HepG2 (cell line): ENCODE measurements around the gene MIDN. TPM values are rescaled to one million over a fixed set of nuclear protein-coding genes. Genes with fewer than 3 reads are reported as not detected.

Experiments used
- CERS6 ChIP-seq: sonication (generic); formaldehyde crosslinking; IDR thresholded peaks from 2 replicates; pipeline ENCODE4 v1.5.0; 2020; ENCODE audit warnings: missing genetic modification reagents
- ELF1 ChIP-seq: sonication (generic); formaldehyde crosslinking; IDR thresholded peaks from 2 replicates; pipeline ENCODE4 v1.4.0; 2020; ENCODE audit warnings: missing genetic modification reagents
- ETS1 ChIP-seq: sonication (generic); formaldehyde crosslinking; IDR thresholded peaks from 2 replicates; pipeline ENCODE4 v1.4.0; 2020; ENCODE audit warnings: missing genetic modification reagents
- GATAD1 ChIP-seq: IDR thresholded peaks from 2 replicates; pipeline ENCODE4 v1.6.1; 2016; ENCODE audit warnings: missing genetic modification reagents, missing compliant biosample characterization
- GATAD2A ChIP-seq: IDR thresholded peaks from 2 replicates; pipeline ENCODE4 v1.6.1; 2016
- HNRNPL ChIP-seq: fragments of 200-400 bp; formaldehyde crosslinking; IDR thresholded peaks from 2 replicates; pipeline ENCODE4 v1.6.1; 2017; ENCODE audit warnings: mild to moderate bottlenecking, low read depth, low read length
- HNRNPLL ChIP-seq: fragments of 200-400 bp; formaldehyde crosslinking; IDR thresholded peaks from 2 replicates; pipeline ENCODE4 v1.6.1; 2017; ENCODE audit warnings: mild to moderate bottlenecking, low read depth, low read length; ENCODE audit not compliant: poor library complexity, severe bottlenecking
- JUNB ChIP-seq: sonication (generic); formaldehyde crosslinking; IDR thresholded peaks from 2 replicates; pipeline ENCODE4 v1.8.0; 2022; ENCODE audit warnings: missing genetic modification reagents, mild to moderate bottlenecking, borderline replicate concordance
- NONO ChIP-seq, 2 experiments: fragments of 450-650 bp in 1 of 2; sonication (generic) in 1 of 2; formaldehyde crosslinking in 1 of 2; IDR thresholded peaks in 1 of 2; conservative IDR thresholded peaks in 1 of 2; 2 replicates each; pipeline versions ENCODE4 v1.6.1 to v1.8.0; 2017 to 2022; ENCODE audit warnings: mild to moderate bottlenecking in 1 of 2, missing genetic modification reagents in 1 of 2, moderate library complexity in 1 of 2
- PAWR ChIP-seq: sonication (generic); formaldehyde crosslinking; IDR thresholded peaks from 2 replicates; pipeline ENCODE4 v1.4.0; 2020; ENCODE audit warnings: missing genetic modification reagents, mild to moderate bottlenecking, borderline replicate concordance
- PHF20 ChIP-seq: sonication (generic); formaldehyde crosslinking; IDR thresholded peaks from 2 replicates; pipeline ENCODE4 v1.5.0; 2020; ENCODE audit warnings: mild to moderate bottlenecking, missing genetic modification reagents
- PREB ChIP-seq: sonication (generic); formaldehyde crosslinking; IDR thresholded peaks from 2 replicates; pipeline ENCODE4 v1.4.0; 2020; ENCODE audit warnings: missing genetic modification reagents
- RAD21 ChIP-seq: fragments of 450-650 bp; formaldehyde crosslinking; IDR thresholded peaks from 2 replicates; pipeline ENCODE4 v1.5.0; 2020; ENCODE audit warnings: mild to moderate bottlenecking
- REXO4 ChIP-seq: sonication (generic); formaldehyde crosslinking; IDR thresholded peaks from 2 replicates; pipeline ENCODE4 v1.8.0; 2022; ENCODE audit warnings: missing genetic modification reagents, mild to moderate bottlenecking, borderline replicate concordance
- SAP130 ChIP-seq: IDR thresholded peaks from 2 replicates; pipeline ENCODE4 v1.6.1; 2016; ENCODE audit warnings: low read depth
- STAG1 ChIP-seq: sonication (generic); formaldehyde crosslinking; IDR thresholded peaks from 2 replicates; pipeline ENCODE4 v1.4.0; 2020; ENCODE audit warnings: missing genetic modification reagents
- XRCC5 ChIP-seq: fragments of 200-400 bp; formaldehyde crosslinking; optimal IDR thresholded peaks from 2 replicates; pipeline ENCODE3; 2017; ENCODE audit warnings: mild to moderate bottlenecking, low read length
- ZBTB38 ChIP-seq: sonication (generic); formaldehyde crosslinking; IDR thresholded peaks from 2 replicates; pipeline ENCODE4 v1.5.1; 2020; ENCODE audit warnings: mild to moderate bottlenecking, missing genetic modification reagents
- ZBTB46 ChIP-seq: sonication (generic); formaldehyde crosslinking; IDR thresholded peaks from 2 replicates; pipeline ENCODE4 v1.4.0; 2020; ENCODE audit warnings: mild to moderate bottlenecking, missing genetic modification reagents, borderline replicate concordance
- ZKSCAN1 ChIP-seq: fragments of 150-350 bp; IDR thresholded peaks from 2 replicates; pipeline ENCODE4 v1.6.1; 2014; ENCODE audit warnings: low read length
- ZNF224 ChIP-seq: sonication (generic); formaldehyde crosslinking; IDR thresholded peaks from 2 replicates; pipeline ENCODE4 v1.5.0; 2020; ENCODE audit warnings: mild to moderate bottlenecking, missing genetic modification reagents
- ZNF558 ChIP-seq: sonication (generic); formaldehyde crosslinking; IDR thresholded peaks from 2 replicates; pipeline ENCODE4 v1.9.0; 2022; ENCODE audit warnings: mild to moderate bottlenecking, missing genetic modification reagents, borderline replicate concordance
- ZNF703 ChIP-seq: sonication (generic); formaldehyde crosslinking; IDR thresholded peaks from 2 replicates; pipeline ENCODE4 v1.5.1; 2020; ENCODE audit warnings: missing genetic modification reagents, mild to moderate bottlenecking, moderate library complexity, borderline replicate concordance
- ZNF704 ChIP-seq: sonication (generic); formaldehyde crosslinking; IDR thresholded peaks from 2 replicates; pipeline ENCODE4 v1.8.1; 2023; ENCODE audit warnings: mild to moderate bottlenecking, inconsistent platforms, moderate library complexity, missing genetic modification reagents, borderline replicate concordance
- polyA plus RNA-seq, 8 experiments: library from polyadenylated mRNA; depleted of rRNA in 3 of 8; stranded (reverse) in 7 of 8; unstranded in 1 of 8; fragments of >200 nt; fragmentation: Illumina TruSeq in 4 of 8; extraction: Trizol in 4 of 8; gene quantifications; 2 replicates each; pipeline versions ENCODE4 v1.2.1 to v1.2.3, GENCODE V29; 2011 to 2016; ENCODE audit warnings: low read depth in 4 of 8, missing spikeins in 1 of 8, mixed read lengths in 1 of 8; ENCODE audit not compliant: insufficient read depth in 1 of 8
- total RNA-seq, 5 experiments: library from RNA; depleted of rRNA; stranded (reverse); fragments of >200 nt; fragmentation: Illumina TruSeq; extraction: Trizol; gene quantifications; 2 replicates each; pipeline ENCODE4 v1.2.3, GENCODE V29; 2016; ENCODE audit warnings: low read depth in 1 of 5

MIDN gene
- total and polyA plus RNA-seq, 2 of the 13 experiments (the other 11 are each of a cell fraction or from before 2014, with no cell fraction given) = 8.4 to 18.0 TPM

GRCh38 chr19:1220976-1221903 is 27.1 kb upstream of the MIDN start (continued):
- TF ChIP-seq JUNB (CRISPR knock-in tag) (no peak), ZNF224 (CRISPR knock-in tag) (no peak), GATAD1 (CRISPR knock-in tag) (no peak), ZNF704 (CRISPR knock-in tag) (no peak), ELF1 (CRISPR knock-in tag) (no peak), REXO4 (CRISPR knock-in tag) (no peak), ZKSCAN1 (no peak), ZBTB46 (CRISPR knock-in tag) (no peak), PHF20 (CRISPR knock-in tag) (no peak), XRCC5 (peak; percentile 48), PAWR (no peak), PREB (no peak), NONO (IDR thresholded peaks at IDR 0.05) (no peak), NONO (CRISPR knock-in tag; conservative IDR thresholded peaks at IDR 0.05) (peak; percentile 61; the same call in 1 of the 2 replicates), ETS1 (CRISPR knock-in tag) (no peak), ZBTB38 (CRISPR knock-in tag) (peak; percentile 89), GATAD2A (peak; percentile 25; the same call in 1 of the 2 replicates), RAD21 (CRISPR knock-in tag) (peak; percentile 83), HNRNPLL (no peak), CERS6 (CRISPR knock-in tag) (no peak), STAG1 (CRISPR knock-in tag) (peak; percentile 71), SAP130 (CRISPR knock-in tag) (peak; percentile 33; the same call in 1 of the 2 replicates), ZNF703 (no peak), ZNF558 (no peak), HNRNPL (0 out of 2 replicates have a peak, but pooled peaks have one; percentile 24)
